NCI-H2171 (cell line): Measurements from ENCODE around the gene TCP1.
"Not testable (repeated sequence)": the region's sequence is repeated elsewhere in the genome, so short reads cannot be mapped to it uniquely, and the experiment has no call there.

Source experiments
- DNase-seq: peaks from one replicate; lab custom pipeline; 2025; lab: John Stamatoyannopoulos, UW

The TCP1 gene

DNA sequence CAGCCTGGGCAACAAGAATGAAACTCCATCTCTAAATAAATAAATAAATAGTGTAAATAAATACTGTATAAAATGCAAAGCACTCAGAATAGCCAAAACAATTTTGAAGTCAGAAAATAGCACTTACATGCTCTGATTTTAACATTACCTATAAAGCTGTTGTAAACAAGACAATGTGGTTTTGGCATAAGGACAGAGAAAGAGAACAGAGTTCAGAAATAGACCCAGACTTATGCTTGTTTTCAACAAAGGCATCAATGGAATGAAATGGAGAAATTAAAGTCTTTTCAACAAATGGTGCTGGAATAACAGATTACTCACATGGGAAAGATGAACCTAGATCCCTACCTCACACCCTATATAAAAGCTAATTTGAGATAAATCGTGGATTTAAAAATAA, 17.2 kb downstream of the TCP1 start:
- no peak for DNase-seq

GRCh38 chr6:159769470-159769869, 19.9 kb downstream of the TCP1 start:
- DNase-seq, result no peak

DNA sequence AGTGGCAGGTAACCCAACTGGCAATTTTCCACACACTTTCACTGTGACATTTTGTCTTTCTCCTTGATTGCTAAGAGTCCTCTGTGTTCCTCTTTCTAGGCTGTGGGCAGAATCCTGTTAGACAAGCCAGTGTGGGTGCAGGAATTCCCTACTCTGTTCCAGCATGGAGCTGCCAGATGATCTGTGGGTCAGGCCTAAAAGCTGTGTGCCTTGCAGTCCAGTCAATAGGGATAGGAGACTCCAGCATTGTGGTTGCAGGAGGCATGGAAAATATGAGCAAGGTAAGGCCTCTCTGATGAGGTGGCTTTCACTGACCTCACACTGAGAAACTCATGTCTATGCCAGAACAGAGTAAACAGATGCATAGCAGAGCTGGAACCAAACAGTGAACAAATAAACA, 22.5 kb downstream of the TCP1 start:
- no peak for DNase-seq

DNA sequence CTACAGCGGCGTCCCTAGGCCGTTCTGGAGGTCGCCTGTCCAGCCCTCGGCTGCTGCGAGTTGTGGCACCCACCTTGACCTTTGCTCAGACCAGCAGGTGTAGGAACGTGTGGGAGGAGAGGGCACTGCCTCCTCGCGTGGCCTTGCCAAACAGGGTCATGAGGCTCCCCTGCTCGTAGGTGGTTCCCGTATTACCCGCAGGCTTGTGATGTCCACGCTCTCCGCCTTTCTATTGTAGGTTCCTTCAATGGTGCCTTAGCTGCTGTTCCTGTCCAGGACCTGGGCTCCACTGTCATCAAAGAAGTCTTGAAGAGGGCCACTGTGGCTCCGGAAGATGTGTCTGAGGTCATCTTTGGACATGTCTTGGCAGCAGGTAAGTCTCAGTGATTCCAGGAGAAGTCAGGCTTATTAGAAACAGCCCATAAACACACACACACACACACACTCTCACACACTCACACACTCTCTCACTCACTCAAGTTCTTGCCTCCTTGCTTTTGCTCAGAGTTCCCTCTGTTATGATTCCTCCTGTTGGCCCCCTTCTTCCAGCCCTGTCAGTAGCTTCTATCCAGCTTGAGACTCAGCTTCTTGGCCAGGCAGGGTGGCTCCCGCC, 26.6 kb downstream of the TCP1 start:
- DNase-seq, result no peak

- peak; percentile 91 for DNase-seq
Measured at GRCh38 chr6:159761873-159762680, 27.3 kb downstream of the TCP1 start, which contains the start of gene ACAT2. Gene ACAT2, plus strand, starts transcription at chr6:159762045. Its CDS starts 43 bp downstream, at chr6:159762088.

DNA sequence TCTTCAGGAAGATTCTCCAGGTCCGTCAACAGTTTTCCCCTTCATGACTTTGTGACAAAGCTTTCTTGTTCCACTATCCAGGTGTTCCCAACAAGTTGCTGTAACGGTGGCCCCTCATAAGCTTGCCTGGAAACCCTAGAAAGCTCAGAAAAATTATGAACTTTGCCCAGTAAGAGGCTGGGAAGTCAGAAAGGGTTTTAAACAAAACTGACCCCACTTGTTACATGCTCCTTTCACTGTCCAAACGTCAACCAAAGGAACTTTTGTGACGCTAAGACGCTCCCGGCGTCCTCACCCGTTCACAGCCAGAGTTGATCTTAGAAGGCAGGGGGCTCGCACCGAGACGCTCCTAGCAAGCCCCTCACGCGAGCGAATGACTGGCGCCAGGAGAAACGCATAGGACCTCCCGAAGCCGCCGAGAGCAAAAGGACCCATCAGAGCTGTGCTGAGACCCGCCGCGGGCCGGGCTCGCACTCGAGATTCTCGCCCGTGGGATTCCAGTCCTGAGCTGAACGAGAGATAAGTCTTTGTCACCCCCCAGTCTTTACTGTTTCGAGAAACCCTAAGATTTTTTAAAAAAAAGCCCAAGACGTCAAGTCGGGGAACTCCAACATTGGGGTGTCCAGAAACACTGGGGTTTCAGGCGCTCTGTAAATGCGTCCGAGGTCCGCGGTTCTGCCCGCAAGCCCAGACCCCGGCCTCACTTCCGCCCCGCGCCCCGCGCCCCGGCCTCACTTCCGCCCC, 28.1 kb downstream of the TCP1 start:
- DNase-seq, result no peak

- DNase-seq, result no peak
Measured at GRCh38 chr6:159760602-159761057, 28.8 kb downstream of the TCP1 start.

- no peak for DNase-seq
Measured at GRCh38 chr6:159759645-159760044, 29.8 kb downstream of the TCP1 start.

GRCh38 chr6:159758031-159759001, 31.1 kb downstream of the TCP1 start:
- no peak for DNase-seq

GRCh38 chr6:159756508-159756907, 32.9 kb downstream of the TCP1 start:
- no peak for DNase-seq

DNA sequence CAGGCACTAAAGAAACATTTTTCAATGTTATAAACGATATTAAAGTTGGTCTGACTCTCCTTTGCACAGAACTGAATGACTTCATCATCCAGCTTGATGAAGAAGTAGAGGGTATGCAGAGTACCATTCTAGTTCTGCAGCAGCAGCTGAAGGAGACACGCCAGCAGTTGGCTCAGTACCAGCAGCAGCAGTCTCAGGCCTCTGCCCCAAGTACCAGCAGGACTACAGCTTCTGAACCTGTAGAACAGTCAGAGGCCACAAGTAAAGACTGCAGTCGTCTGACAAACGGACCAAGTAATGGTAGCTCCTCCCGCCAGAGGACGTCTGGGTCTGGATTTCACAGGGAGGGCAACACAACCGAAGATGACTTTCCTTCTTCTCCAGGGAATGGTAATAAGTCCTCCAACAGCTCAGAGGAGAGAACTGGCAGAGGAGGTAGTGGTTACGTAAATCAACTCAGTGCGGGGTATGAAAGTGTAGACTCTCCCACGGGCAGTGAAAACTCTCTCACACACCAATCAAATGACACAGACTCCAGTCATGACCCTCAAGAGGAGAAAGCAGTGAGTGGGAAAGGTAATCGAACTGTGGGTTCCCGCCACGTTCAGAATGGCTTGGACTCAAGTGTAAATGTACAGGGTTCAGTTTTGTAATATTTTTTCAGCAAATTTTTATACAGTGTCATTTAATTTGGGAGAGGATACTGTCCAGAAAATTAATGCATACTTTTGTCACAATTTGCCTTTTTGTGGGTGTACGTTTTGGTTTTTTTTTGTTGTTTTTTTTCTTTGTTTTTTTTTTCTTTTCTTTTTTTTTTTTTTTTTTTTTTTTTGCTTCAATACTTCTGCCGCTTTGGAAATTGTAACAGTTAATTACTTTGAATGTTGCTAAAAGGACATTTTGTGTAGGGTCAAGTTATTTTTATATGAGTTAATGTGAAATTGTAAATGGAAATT, 34.2 kb downstream of the TCP1 start:
- no peak for DNase-seq

GRCh38 chr6:159754401-159754800, 35.0 kb downstream of the TCP1 start:
- no peak for DNase-seq

- no peak for DNase-seq
Measured at GRCh38 chr6:159753081-159753872, 36.1 kb downstream of the TCP1 start.

GRCh38 chr6:159751448-159751847, 38.0 kb downstream of the TCP1 start:
- no peak for DNase-seq

GRCh38 chr6:159748127-159748526, 41.3 kb downstream of the TCP1 start:
- DNase-seq, result not testable (repeated sequence)

DNA sequence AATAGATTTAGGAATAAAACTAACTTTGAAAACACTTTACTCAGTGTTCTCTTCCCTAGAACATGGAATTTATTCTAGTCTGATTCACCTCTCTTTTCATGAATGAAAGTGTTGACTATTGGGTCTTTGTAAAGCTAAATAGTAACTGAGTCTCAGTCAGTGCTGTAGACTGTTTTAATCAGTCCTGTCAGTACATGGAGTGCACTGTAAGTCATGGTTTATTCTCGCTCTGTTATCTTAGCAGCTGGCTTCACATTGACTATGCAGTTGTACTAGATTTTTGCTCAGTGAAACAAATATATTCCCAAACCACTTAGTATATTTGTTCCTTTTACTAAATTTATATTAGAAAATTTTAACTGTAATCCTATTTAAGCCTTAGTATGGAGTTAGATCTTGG, 42.6 kb downstream of the TCP1 start:
- DNase-seq, result no peak

GRCh38 chr6:159745081-159745480, 44.3 kb downstream of the TCP1 start:
- DNase-seq, result no peak

DNA sequence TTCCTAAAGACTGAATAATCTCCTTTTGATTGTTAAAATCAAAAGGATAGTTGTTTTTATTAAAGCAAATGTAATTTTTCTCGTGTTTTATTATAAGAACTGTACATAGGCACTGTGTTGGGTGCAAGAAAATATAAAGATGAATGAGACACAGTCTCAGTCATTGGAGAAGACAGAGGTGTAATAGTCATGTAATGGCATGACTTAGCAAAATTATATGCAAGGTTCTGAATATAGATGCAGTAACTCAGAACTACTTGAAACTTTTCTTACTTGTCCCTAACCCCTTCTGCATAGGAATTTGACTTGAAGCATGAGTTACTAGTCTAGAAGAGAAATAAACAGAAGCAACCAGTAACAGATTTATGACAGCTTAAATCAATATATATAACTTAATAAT, 47.2 kb downstream of the TCP1 start:
- no peak for DNase-seq

DNA sequence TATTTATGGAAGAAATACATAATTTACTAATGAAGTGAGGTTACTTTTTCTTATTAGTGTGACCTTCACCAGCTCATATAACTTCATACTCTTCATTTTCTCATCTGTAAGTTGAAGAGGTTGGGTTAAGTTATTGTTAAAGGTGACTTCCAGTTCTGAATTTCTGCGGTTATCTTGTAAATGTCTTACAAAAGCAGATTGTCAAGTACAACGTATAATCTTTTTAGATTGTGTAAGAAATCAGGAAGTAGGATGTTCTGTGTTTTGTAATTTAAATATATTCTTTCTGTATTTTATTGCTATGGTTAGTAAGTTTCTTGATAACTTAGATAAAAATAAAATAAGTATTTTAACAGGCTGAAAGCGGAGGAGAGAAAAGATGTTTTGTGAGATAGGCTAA, 50.1 kb downstream of the TCP1 start:
- no peak for DNase-seq

- DNase-seq, result no peak
Measured at GRCh38 chr6:159736908-159737307, 52.5 kb downstream of the TCP1 start.
